Loucy (cell line): ENCODE data around the gene SCYGR3.

ENCODE experiments used
- H2AFZ ChIP-seq: fragments of 200-600 bp; sonication (generic); 2 replicates; pipeline ENCODE4 v1.6.0; 2016; ENCODE audit warnings: antibody characterized with exemption, mild to moderate bottlenecking, low read length, moderate library complexity
- H3F3A ChIP-seq: fragments of 200-600 bp; 2 replicates; pipeline ENCODE4 v1.6.0; 2016; ENCODE audit warnings: antibody characterized with exemption, low read depth, mild to moderate bottlenecking
- H3K27me3 ChIP-seq: fragments of 200-600 bp; sonication (generic); 2 replicates; pipeline ENCODE4 v1.6.1; 2014; ENCODE audit warnings: low read length, mild to moderate bottlenecking; ENCODE audit not compliant: insufficient read depth, poor library complexity, severe bottlenecking
- H3K36me3 ChIP-seq: fragments of 200-600 bp; sonication (generic); 2 replicates; pipeline ENCODE4 v1.6.1; 2016; ENCODE audit warnings: low read length; ENCODE audit not compliant: insufficient read depth
- H3K4me1 ChIP-seq: fragments of 200-600 bp; sonication (generic); 2 replicates; pipeline ENCODE4 v1.5.1; 2014; ENCODE audit warnings: low read length, mild to moderate bottlenecking; ENCODE audit not compliant: insufficient read depth, poor library complexity, severe bottlenecking
- H3K4me2 ChIP-seq: fragments of 200-600 bp; sonication (generic); 2 replicates; pipeline ENCODE4 v1.6.0; 2014; ENCODE audit warnings: antibody characterized with exemption, low read length, low read depth, mild to moderate bottlenecking; ENCODE audit not compliant: poor library complexity, severe bottlenecking
- H3K4me3 ChIP-seq: fragments of 200-600 bp; sonication (generic); 2 replicates; pipeline ENCODE4 v1.5.1; 2014; ENCODE audit warnings: low read length, mild to moderate bottlenecking, mixed read lengths; ENCODE audit not compliant: poor library complexity, severe bottlenecking
- H3K79me2 ChIP-seq: fragments of 200-600 bp; sonication (generic); 2 replicates; pipeline ENCODE4 v1.6.1; 2014; ENCODE audit warnings: low read length; ENCODE audit not compliant: insufficient read depth
- H3K9ac ChIP-seq: fragments of 200-600 bp; sonication (generic); 2 replicates; pipeline ENCODE4 v1.6.0; 2014; ENCODE audit warnings: mild to moderate bottlenecking, low read depth, low read length, moderate library complexity; ENCODE audit not compliant: poor library complexity, severe bottlenecking
- H3K9me2 ChIP-seq: fragments of 200-600 bp; sonication (generic); replicated peaks from 2 replicates; pipeline ENCODE4 v1.6.1; 2016; ENCODE audit warnings: low read depth, low read length, mixed read lengths
- H3K9me3 ChIP-seq: fragments of 200-600 bp; sonication (generic); 2 replicates; pipeline ENCODE4 v1.6.1; 2014; ENCODE audit warnings: mild to moderate bottlenecking, antibody characterized with exemption, low read length, low read depth; ENCODE audit not compliant: insufficient read depth
- H4K20me1 ChIP-seq: fragments of 200-600 bp; sonication (generic); 2 replicates; pipeline ENCODE4 v1.6.0; 2014; ENCODE audit warnings: antibody characterized with exemption, low read length, mild to moderate bottlenecking; ENCODE audit not compliant: insufficient read depth, poor library complexity, severe bottlenecking
- CTCF ChIP-seq: fragments of 200-600 bp; sonication (generic); conservative IDR thresholded peaks from 2 replicates; pipeline ENCODE4 v1.5.1; 2014; ENCODE audit warnings: mild to moderate bottlenecking, antibody characterized with exemption, low read length
- EZH2phosphoT487 ChIP-seq: fragments of 200-600 bp; IDR thresholded peaks from 2 replicates; pipeline ENCODE4 v1.6.1; 2018; ENCODE audit warnings: antibody characterized with exemption, mild to moderate bottlenecking, moderate library complexity, borderline replicate concordance

The SCYGR3 gene

GRCh38 chr2:227614740-227615139, at the start of gene SCYGR3:
Gene SCYGR3, minus strand, starts transcription at chr2:227614840. Its CDS starts 0 bp downstream, at chr2:227614840.
- Histone ChIP-seq H3K9me2 (no peaks in the 10 kb centered on the region), H3K79me2 (no peaks in the 10 kb centered on the region), H3K4me3 (no peak within 1 kb of the TSS), H3K4me2 (no peak within 1 kb of the TSS), H3F3A (no peaks in the 10 kb centered on the region), H4K20me1 (no peaks in the 10 kb centered on the region), H3K4me1 (no peaks in the 10 kb centered on the region), H3K27me3 (no peaks in the 10 kb centered on the region), H3K9ac (no peak within 1 kb of the TSS), H2AFZ (no peak within 1 kb of the TSS), H3K9me3 (no peaks in the 10 kb centered on the region), H3K36me3 (no peaks in the 10 kb centered on the region)
- TF ChIP-seq CTCF (no peak), EZH2phosphoT487 (no peak)

- Histone ChIP-seq H3K9me3 (no peaks in the 10 kb centered on the region), H3K4me2 (no peak overlapping the region), H3K4me3 (no peak overlapping the region), H3F3A (no peaks in the 10 kb centered on the region), H3K4me1 (no peaks in the 10 kb centered on the region), H3K9me2 (no peaks in the 10 kb centered on the region), H3K79me2 (no peaks in the 10 kb centered on the region), H4K20me1 (no peaks in the 10 kb centered on the region), H3K36me3 (no peaks in the 10 kb centered on the region), H3K27me3 (no peaks in the 10 kb centered on the region), H3K9ac (no peak overlapping the region), H2AFZ (no peak overlapping the region)
- no peak for TF ChIP-seq CTCF
- TF ChIP-seq EZH2phosphoT487: no peak
These were observed 47.2 kb upstream of the SCYGR3 start for GRCh38 chr2:227661827-227662226.

GRCh38 chr2:227661025-227661649, 46.5 kb upstream of the SCYGR3 start:
- Histone ChIP-seq H2AFZ (no peak overlapping the region), H3K9ac (no peak overlapping the region), H3K36me3 (no peaks in the 10 kb centered on the region), H3K4me2 (no peak overlapping the region), H3K79me2 (no peaks in the 10 kb centered on the region), H3K9me2 (no peaks in the 10 kb centered on the region), H3K4me1 (no peaks in the 10 kb centered on the region), H3K4me3 (no peak overlapping the region), H3F3A (no peaks in the 10 kb centered on the region), H4K20me1 (no peaks in the 10 kb centered on the region), H3K27me3 (no peaks in the 10 kb centered on the region), H3K9me3 (no peaks in the 10 kb centered on the region)
- TF ChIP-seq EZH2phosphoT487 (no peak), CTCF (no peak)
